PC-9 (cell line): Measurements from ENCODE around the gene PDE3B. TPM values are rescaled to one million over a fixed set of nuclear protein-coding genes. Genes with fewer than 3 reads are reported as not detected.

Experiments used
- BruUV-seq: library from RNA; stranded (reverse); fragments of 400-500 nt; replicated peaks from 2 replicates; lab custom pipeline; 2021; lab: Mats Ljungman, UMichigan
- CTCF ChIA-PET: fragments of 300-600 bp; sonication (Branson Sonifier 250); formaldehyde crosslinking; loops from one replicate; lab custom pipeline; 2022; ENCODE audit warnings: antibody characterized with exemption; lab: Charles Lee
- POLR2A ChIA-PET: fragments of 300-600 bp; sonication (Branson Sonifier 250); formaldehyde crosslinking; loops from one replicate; lab custom pipeline; 2022; ENCODE audit warnings: antibody characterized with exemption; ENCODE audit not compliant: unreplicated experiment; lab: Charles Lee
- DNase-seq, 2 experiments: peaks; one replicate each; pipeline versions ENCODE4 v3.0.0 to v3.0.0-alpha.2; 2015 to 2022; ENCODE audit warnings: mixed read lengths in 1 of 2
- H2AFZ ChIP-seq: fragments of 200-600 bp; sonication (generic); 2 replicates; pipeline ENCODE4 v1.8.1; 2017; ENCODE audit warnings: antibody characterized with exemption
- H3F3A ChIP-seq: fragments of 200-600 bp; sonication (generic); 2 replicates; pipeline ENCODE4 v1.8.1; 2017; ENCODE audit warnings: antibody characterized with exemption, mild to moderate bottlenecking, low read depth; ENCODE audit not compliant: insufficient read depth
- H3K27ac ChIP-seq: fragments of 200-600 bp; sonication (generic); 2 replicates; pipeline ENCODE4 v1.6.1; 2016; ENCODE audit warnings: mixed run types
- H3K27me3 ChIP-seq: fragments of 200-600 bp; sonication (generic); 2 replicates; pipeline ENCODE4 v1.6.1; 2016; ENCODE audit warnings: low read depth, mixed run types; ENCODE audit not compliant: insufficient read depth
- H3K36me3 ChIP-seq: fragments of 200-600 bp; sonication (generic); 2 replicates; pipeline ENCODE4 v1.6.1; 2016; ENCODE audit warnings: low read depth, mixed run types
- H3K4me1 ChIP-seq: fragments of 200-600 bp; sonication (generic); replicated peaks from 2 replicates; pipeline ENCODE4 v1.6.1; 2016; ENCODE audit warnings: mixed run types; ENCODE audit not compliant: insufficient read depth
- H3K4me2 ChIP-seq: fragments of 200-600 bp; sonication (generic); 2 replicates; pipeline ENCODE4 v1.6.1; 2017; ENCODE audit warnings: mixed run types
- H3K4me3 ChIP-seq: fragments of 200-600 bp; sonication (generic); 2 replicates; pipeline ENCODE4 v1.6.1; 2016; ENCODE audit warnings: mixed run types
- H3K79me2 ChIP-seq: fragments of 200-600 bp; sonication (generic); 2 replicates; pipeline ENCODE4 v1.6.1; 2017; ENCODE audit warnings: low read depth, mixed run types
- H3K9me2 ChIP-seq: fragments of 200-600 bp; sonication (generic); 2 replicates; pipeline ENCODE4 v1.8.1; 2017; ENCODE audit warnings: mild to moderate bottlenecking; ENCODE audit not compliant: insufficient read depth
- H3K9me3 ChIP-seq: fragments of 200-600 bp; sonication (generic); 2 replicates; pipeline ENCODE4 v1.8.1; 2016; ENCODE audit warnings: low read depth; ENCODE audit not compliant: insufficient read depth
- H4K20me1 ChIP-seq: fragments of 200-600 bp; sonication (generic); 2 replicates; pipeline ENCODE4 v1.8.1; 2017; ENCODE audit not compliant: insufficient read depth
- CTCF ChIP-seq: fragments of 200-600 bp; sonication (generic); conservative IDR thresholded peaks from 2 replicates; pipeline ENCODE4 v1.6.1; 2017; ENCODE audit warnings: mixed run types, antibody characterized with exemption, mild to moderate bottlenecking, moderate library complexity
- EZH2 ChIP-seq: fragments of 200-600 bp; sonication (generic); IDR thresholded peaks from 2 replicates; pipeline ENCODE4 v1.8.0; 2017; ENCODE audit warnings: antibody characterized with exemption, low read depth
- intact Hi-C: fragments of 100-400 bp; cut with micrococcal nuclease; formaldehyde crosslinking; loops from one replicate; pipeline ENCODE4 v1.10.0; 2022; ENCODE audit not compliant: unreplicated experiment
- total RNA-seq: library from RNA; stranded (reverse); gene quantifications from 2 replicates; pipeline ENCODE4 v1.2.3, GENCODE V29; 2021

Gene PDE3B
- total RNA-seq, 1 experiment from 2014 or later = not detected

- no peak for DNase-seq
- Histone ChIP-seq H3F3A (no peaks in the 10 kb centered on the region), H3K9me3 (no peaks in the 10 kb centered on the region), H3K36me3 (no peaks in the 10 kb centered on the region), H3K79me2 (no peaks in the 10 kb centered on the region), H3K4me1 (no peaks in the 10 kb centered on the region), H2AFZ (no peak overlapping the region), H3K4me2 (no peak overlapping the region), H3K27ac (no peak overlapping the region), H4K20me1 (no peaks in the 10 kb centered on the region), H3K9me2 (no peaks in the 10 kb centered on the region), H3K4me3 (no peak overlapping the region), H3K27me3 (no peaks in the 10 kb centered on the region)
- TF ChIP-seq CTCF (no peak), EZH2 (no peak)
- no TSS peak for BruUV-seq
- ChIA-PET POLR2A (no interaction called here), CTCF (no interaction called here)
- intact Hi-C loops = no loop called here
Observed at GRCh38 chr11:14872032-14872431, 228.4 kb downstream of the PDE3B start.

GRCh38 chr11:14873632-14874031 lies 230.0 kb downstream of the PDE3B start:
- no peaks in the 10 kb centered on the region for H3K79me2 ChIP-seq

GRCh38 chr11:14875163-14875562 lies 231.6 kb downstream of the PDE3B start:
- Histone ChIP-seq H3K27ac (no peak overlapping the region), H3K9me3 (no peaks in the 10 kb centered on the region), H3K4me3 (no peak overlapping the region), H3K4me2 (no peak overlapping the region), H3K4me1 (no peaks in the 10 kb centered on the region), H4K20me1 (no peaks in the 10 kb centered on the region), H3K36me3 (no peaks in the 10 kb centered on the region), H3K79me2 (no peaks in the 10 kb centered on the region), H2AFZ (no peak overlapping the region), H3K9me2 (no peaks in the 10 kb centered on the region), H3F3A (no peaks in the 10 kb centered on the region), H3K27me3 (no peaks in the 10 kb centered on the region)
- intact Hi-C loops = no loop called here
- CTCF ChIA-PET = no interaction called here
- TF ChIP-seq EZH2 (no peak), CTCF (no peak)
- POLR2A ChIA-PET = no interaction called here
- BruUV-seq = no TSS peak
- DNase-seq = no peak

More at GRCh38 chr11:14873632-14874031, 230.0 kb downstream of the PDE3B start:
- DNase-seq = no peak
- intact Hi-C loops = no loop called here
- BruUV-seq = no TSS peak
- CTCF ChIA-PET = no interaction called here
- no peaks in the 10 kb centered on the region for H3K27me3 ChIP-seq
- H3K36me3 ChIP-seq = no peaks in the 10 kb centered on the region
- no peak overlapping the region for H3K4me2 ChIP-seq
- TF ChIP-seq CTCF = no peak
- no peak for TF ChIP-seq EZH2
- no peak overlapping the region for H3K4me3 ChIP-seq
- no peaks in the 10 kb centered on the region for H4K20me1 ChIP-seq
- POLR2A ChIA-PET = no interaction called here
- no peak overlapping the region for H3K27ac ChIP-seq
- no peaks in the 10 kb centered on the region for H3F3A ChIP-seq
- H3K9me2 ChIP-seq = no peaks in the 10 kb centered on the region
- H3K4me1 ChIP-seq = no peaks in the 10 kb centered on the region
- no peaks in the 10 kb centered on the region for H3K9me3 ChIP-seq
- no peak overlapping the region for H2AFZ ChIP-seq
